Thymus (tissue), 11 donors: ENCODE data around the gene FBXW5. TPM values are rescaled to one million over a fixed set of nuclear protein-coding genes. Genes with fewer than 3 reads are reported as not detected.

Experiments
- DNase-seq, 9 donors: peaks; one replicate each; pipeline ENCODE4 v3.0.0-alpha.2; 2013; ENCODE audit warnings: low spot score in 9 of 9, low read depth in 6 of 9, missing footprints in 1 of 9
- H3K27ac ChIP-seq, 2 donors: one replicate each; pipeline ENCODE4 v1.5.1; 2013; ENCODE audit warnings: control low read depth in 1 of 2, low read depth in 1 of 2, low read length in 1 of 2, mild to moderate bottlenecking in 1 of 2, moderate library complexity in 1 of 2
- H3K27me3 ChIP-seq, 2 donors: one replicate each; pipeline ENCODE4 v1.5.1; 2013; ENCODE audit warnings: low read length in 1 of 2; ENCODE audit not compliant: control insufficient read depth in 2 of 2, insufficient read depth in 1 of 2
- H3K36me3 ChIP-seq, 2 donors: one replicate each; pipeline ENCODE4 v1.5.1; 2013; ENCODE audit warnings: low read length in 1 of 2, mild to moderate bottlenecking in 1 of 2, moderate library complexity in 1 of 2; ENCODE audit not compliant: control insufficient read depth in 2 of 2, insufficient read depth in 2 of 2
- H3K4me1 ChIP-seq, 2 donors: one replicate each; pipeline ENCODE4 v1.5.1; 2013; ENCODE audit warnings: low read length in 2 of 2; ENCODE audit not compliant: control insufficient read depth in 2 of 2, insufficient read depth in 2 of 2
- H3K4me3 ChIP-seq, 2 donors: one replicate each; pipeline ENCODE4 v1.5.1; 2013; ENCODE audit warnings: low read length in 2 of 2, control low read depth in 1 of 2, mild to moderate bottlenecking in 1 of 2
- H3K9me3 ChIP-seq, 2 donors: one replicate each; pipeline ENCODE4 v1.5.1; 2013; ENCODE audit warnings: low read length in 1 of 2, mild to moderate bottlenecking in 1 of 2; ENCODE audit not compliant: control insufficient read depth in 2 of 2, insufficient read depth in 1 of 2
- WGBS: extraction: QIAGEN DNeasy Blood & Tissue Kit; methylation state at CpG from one replicate; pipeline ENCODE4 v1.1.7; 2013; 5-methylcytosine and 5-hydroxymethylcytosine counted together
- polyA plus RNA-seq: library from polyadenylated mRNA; stranded (reverse); fragments of 200-250 nt; gene quantifications from one replicate; pipeline ENCODE4 v1.2.3, GENCODE V29; 2013
- total RNA-seq: library from RNA; stranded (reverse); fragments of 120-200 nt; gene quantifications from one replicate; pipeline ENCODE4 v1.2.4, GENCODE V29; 2013
- donor health status: healthy.

Gene FBXW5
- total and polyA plus RNA-seq, 2 donors = 101 to 162 TPM

DNA sequence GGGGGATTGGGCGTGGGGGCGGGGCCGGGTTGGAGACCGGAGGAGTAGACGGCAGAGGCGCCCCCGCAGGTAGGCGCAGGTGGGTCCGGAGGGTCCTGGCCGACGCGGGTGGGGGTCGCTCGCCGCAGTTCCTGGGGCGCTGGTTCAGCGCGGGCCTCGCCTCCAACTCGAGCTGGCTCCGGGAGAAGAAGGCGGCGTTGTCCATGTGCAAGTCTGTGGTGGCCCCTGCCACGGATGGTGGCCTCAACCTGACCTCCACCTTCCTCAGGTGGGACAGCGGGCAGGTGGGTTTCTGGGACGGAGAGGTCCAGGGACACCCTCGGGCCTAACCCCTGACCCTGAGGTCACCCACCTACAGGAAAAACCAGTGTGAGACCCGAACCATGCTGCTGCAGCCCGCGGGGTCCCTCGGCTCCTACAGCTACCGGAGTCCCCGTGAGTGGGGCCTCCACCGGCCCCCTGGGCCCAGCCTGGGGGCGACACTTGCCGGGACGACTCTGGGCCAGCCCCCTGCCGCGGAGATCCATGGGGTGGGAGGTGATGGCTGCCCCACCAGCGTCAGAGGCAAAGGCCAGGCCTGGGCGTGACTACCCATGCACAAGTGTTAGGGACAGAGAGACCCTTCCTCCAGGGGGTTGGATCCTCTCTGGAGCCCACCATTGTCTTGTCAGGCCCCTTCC, 34.5 kb upstream of the FBXW5 start:
- H3K4me1 ChIP-seq = peaks cover 3 to 6% of the 10 kb centered on the region in 2 donors
- no peaks in the 10 kb centered on the region for H3K36me3 ChIP-seq
- no peak overlapping the region for H3K27ac ChIP-seq
- H3K4me3 ChIP-seq = no peak overlapping the region
- DNase-seq = no peak
- H3K9me3 ChIP-seq = no peaks in the 10 kb centered on the region
- WGBS = 60% methylated on average over 41 of the region's 41 CpGs
- H3K27me3 ChIP-seq = peaks cover 16 to 93% of the 10 kb centered on the region in 2 donors

DNA sequence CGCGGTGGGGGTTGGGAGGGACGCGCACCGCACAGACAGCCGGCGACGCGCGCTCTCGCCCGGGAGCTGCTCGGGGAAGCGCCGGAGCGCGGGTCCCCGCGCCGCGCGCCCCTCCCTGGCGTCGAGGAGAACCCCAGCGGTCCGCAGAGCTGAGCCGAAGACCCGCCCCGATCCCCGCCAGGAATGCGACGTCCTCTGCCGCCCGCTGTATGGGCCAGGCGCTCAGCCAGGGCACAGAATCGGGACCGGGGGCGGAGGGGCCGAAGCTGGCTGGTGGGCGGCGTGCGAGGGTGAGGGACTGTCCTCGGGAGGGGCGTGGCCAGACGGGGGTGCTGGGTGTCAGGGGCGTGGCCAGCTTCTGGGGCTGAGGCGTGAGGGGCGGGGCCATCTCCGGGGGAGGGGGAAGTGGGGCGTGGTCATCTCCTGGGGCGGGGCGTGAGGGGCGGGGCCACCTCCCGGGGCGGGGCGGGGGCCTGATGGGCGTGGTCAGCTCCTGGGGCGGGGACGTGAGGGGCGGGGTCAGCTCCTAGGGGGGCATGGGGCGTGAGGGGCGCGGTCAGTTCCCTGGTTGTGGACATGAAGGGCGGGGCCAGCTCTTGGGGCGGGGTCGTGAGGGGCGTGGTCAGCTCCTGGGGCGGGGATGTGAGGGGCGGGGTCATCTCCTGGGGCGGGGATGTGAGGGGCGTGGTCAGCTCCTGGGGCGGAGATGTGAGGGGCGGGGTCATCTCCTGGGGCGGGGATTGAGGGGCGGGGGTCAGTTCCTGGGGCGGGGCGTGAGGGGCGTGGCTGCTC, 33.7 kb upstream of the FBXW5 start:
- WGBS = 7% methylated on average over 77 of the region's 78 CpGs
- Histone ChIP-seq H3K27me3 (peaks cover 9 to 88% of the 10 kb centered on the region in 2 donors), H3K27ac (no peak overlapping the region)

DNA sequence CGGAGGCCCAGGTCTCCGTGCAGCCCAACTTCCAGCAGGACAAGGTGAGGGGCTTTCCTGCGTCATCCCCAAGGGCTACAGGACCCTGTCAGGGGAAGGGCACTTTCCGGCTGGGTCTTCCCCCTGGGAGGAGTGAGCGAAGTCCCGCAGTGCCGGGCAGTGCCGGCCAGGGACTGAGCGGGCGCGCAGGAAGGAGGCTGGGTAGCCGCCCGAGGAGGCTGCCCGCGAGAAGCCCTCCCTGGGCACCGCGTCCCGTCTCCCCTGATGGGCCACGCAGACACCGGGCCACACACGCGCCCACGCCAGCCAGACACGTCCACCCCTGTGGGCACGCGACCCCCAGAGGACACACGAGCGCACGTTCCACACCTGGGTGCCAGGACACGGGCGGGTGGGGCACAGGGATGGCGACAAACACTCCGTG, 33.1 kb upstream of the FBXW5 start:
- H3K9me3 ChIP-seq = no peaks in the 10 kb centered on the region
- H3K36me3 ChIP-seq = no peaks in the 10 kb centered on the region
- 57% methylated on average over 33 of the region's 33 CpGs for WGBS
- peak overlapping the region; percentile 3 to 40 for H3K4me3 ChIP-seq
- no peak overlapping the region for H3K27ac ChIP-seq
- H3K27me3 ChIP-seq = peaks cover 9 to 82% of the 10 kb centered on the region in 2 donors
- DNase-seq = no peak
- peaks cover 3 to 6% of the 10 kb centered on the region in 2 donors for H3K4me1 ChIP-seq

More for the DNA sequence above, 33.7 kb upstream of the FBXW5 start:
- H3K4me3 ChIP-seq = peak overlapping the region; percentile 3 to 40
- DNase-seq = no peak
- H3K4me1 ChIP-seq = peaks cover 3 to 6% of the 10 kb centered on the region in 2 donors
- no peaks in the 10 kb centered on the region for H3K9me3 ChIP-seq
- no peaks in the 10 kb centered on the region for H3K36me3 ChIP-seq

DNA sequence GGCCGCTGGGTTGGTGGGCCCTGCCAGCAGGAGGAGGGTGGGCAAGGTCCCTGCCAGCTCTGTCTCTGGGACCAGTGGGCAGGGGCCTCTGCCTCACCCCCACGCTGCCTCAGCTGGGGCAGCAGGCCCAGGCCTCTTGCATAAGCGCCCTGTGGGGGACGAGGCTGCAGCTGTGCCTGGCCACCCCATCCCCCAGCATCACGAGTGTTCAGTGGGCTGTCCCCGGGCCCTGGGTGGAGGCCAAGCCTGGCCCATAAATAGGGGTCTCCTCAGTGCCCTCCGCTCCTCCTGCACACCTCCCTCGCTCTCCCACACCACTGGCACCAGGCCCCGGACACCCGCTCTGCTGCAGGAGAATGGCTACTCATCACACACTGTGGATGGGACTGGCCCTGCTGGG, 32.7 kb upstream of the FBXW5 start, which contains the start of gene PTGDS:
Gene PTGDS (plus strand): TSS at position 282 of the 400 bp plus-strand sequence. CDS start 75 bp downstream, at position 357.
- Histone ChIP-seq H3K4me1 (peaks cover 3 to 6% of the 10 kb centered on the region in 2 donors), H3K9me3 (no peaks in the 10 kb centered on the region), H3K27me3 (peaks cover 9 to 78% of the 10 kb centered on the region in 2 donors), H3K36me3 (no peaks in the 10 kb centered on the region), H3K27ac (peak within 1 kb of the TSS in 1 of 2 donors; percentile 9), H3K4me3 (peak within 1 kb of the TSS; percentile 3 to 40)
- 92% methylated on average over 10 of the region's 10 CpGs for WGBS
- DNase-seq = no peak

DNA sequence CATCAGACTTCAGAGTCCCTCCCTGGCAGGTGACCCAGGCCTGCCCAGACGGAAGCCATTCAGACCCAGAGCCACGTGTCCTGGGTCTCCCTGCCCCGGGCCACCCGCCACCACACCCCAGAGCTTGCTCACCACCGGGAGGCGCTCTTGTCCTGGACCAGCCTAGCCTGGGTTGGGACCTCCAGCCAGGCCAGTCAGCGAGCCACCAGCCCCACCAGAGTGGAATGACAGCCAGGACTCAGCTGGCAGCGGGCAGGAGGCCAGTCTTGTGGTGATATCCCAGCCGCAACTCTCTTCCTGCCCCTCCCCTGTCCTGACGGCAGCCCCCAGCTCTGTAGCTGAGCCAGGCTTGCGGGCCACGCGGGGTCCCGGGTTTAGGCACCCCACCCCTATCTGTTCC, 31.1 kb upstream of the FBXW5 start:
- no peaks in the 10 kb centered on the region for H3K9me3 ChIP-seq
- WGBS = 20% methylated on average over 14 of the region's 14 CpGs
- no peak overlapping the region for H3K4me3 ChIP-seq
- no peak for DNase-seq
- H3K36me3 ChIP-seq = no peaks in the 10 kb centered on the region
- peaks cover 11 to 63% of the 10 kb centered on the region in 2 donors for H3K27me3 ChIP-seq
- peaks cover 3 to 11% of the 10 kb centered on the region in 2 donors for H3K4me1 ChIP-seq
- no peak overlapping the region for H3K27ac ChIP-seq

DNA sequence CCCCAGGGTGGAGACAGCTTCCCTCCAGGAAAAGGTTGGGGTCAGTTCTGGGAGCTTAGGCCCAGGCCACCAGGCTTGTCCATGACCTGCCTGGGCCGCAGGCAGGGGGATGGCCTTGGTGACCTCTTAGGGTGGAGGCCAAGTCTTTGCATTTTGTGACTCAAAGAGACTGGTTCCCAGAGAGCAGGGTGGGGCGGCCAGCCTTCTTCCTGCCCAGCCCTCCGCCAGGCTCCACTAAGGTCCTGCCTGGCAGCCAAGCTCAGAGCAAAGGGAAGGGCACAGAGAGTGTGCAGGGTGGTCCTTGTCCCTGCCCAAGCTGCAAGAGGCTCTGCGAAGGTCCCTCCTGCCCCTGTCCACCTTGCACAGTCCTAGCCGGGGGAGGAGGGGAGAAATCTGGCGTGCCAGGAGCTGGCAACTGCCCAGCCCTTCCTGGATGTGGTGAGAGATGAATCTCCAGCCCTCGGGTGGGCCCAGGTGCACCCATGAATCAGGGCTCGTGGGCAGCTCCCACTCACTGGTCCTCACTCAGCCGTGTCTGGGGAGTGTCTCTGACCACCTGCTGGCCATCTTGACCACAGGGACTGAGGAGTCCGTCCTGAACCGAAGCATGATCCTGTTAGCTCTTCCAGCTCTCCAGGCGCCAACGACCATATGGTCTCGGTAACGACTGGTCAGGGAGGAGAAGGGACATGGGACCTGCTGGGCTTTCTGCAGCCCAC, 30.4 kb upstream of the FBXW5 start:
- no peak for DNase-seq
- H3K36me3 ChIP-seq = no peaks in the 10 kb centered on the region
- H3K4me1 ChIP-seq = peaks cover 3 to 17% of the 10 kb centered on the region in 2 donors
- H3K4me3 ChIP-seq = no peak overlapping the region
- no peaks in the 10 kb centered on the region for H3K9me3 ChIP-seq
- 59% methylated on average over 15 of the region's 15 CpGs for WGBS
- H3K27ac ChIP-seq = no peak overlapping the region
- peaks cover 11 to 57% of the 10 kb centered on the region in 2 donors for H3K27me3 ChIP-seq

DNA sequence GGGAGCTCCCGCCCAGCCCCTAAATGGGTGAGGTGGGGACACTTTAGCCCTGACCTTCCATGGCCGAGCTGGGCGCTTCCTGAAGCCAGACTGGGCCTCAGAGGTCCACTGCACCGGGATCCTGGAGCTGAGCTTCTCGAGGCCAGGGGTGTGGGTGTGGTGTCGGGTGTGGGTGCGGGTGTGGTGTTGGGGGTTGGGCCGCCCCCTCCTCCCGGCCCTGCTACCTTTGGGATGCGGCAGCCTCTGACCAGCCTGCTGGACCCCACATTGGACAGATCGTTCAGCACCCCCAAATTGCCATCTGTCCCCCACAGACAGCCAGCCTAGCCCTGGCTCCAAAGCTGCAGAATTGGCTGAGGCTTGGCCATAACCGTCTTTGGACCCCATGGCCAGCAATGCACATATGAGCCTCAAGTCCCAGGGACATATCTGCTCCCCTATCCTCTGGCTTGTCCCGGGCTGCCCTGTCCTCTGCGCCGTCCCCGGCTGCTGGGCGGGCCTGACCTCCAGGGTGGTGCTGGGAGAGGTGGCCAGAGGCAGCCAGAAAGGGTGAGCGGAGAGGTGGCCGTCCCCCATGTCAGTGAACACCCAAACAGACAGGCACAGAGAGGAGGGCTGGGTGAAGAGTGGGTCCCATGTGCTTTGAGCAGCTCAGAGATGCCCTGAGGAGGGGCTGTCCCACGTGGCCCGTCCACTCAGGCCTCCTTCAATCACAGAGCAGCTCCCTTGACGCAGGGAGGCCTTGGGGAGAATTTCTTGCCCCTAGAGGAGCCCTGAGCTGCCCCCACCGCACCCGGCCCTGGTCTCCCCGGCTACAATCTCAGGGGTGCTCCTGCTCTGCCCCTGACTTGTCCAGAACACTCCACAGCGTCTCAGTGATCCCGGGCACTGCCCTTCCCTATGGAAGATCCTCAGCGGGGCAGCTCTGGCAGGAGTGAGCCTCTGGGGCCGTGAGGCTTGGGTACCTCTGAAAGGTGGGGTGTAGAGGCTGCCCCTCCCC, 29.4 kb upstream of the FBXW5 start:
- Histone ChIP-seq H3K27ac (no peak overlapping the region), H3K9me3 (no peaks in the 10 kb centered on the region), H3K27me3 (peaks cover 11 to 46% of the 10 kb centered on the region in 2 donors), H3K36me3 (no peaks in the 10 kb centered on the region), H3K4me1 (peaks cover 3 to 19% of the 10 kb centered on the region in 2 donors), H3K4me3 (no peak overlapping the region)
- WGBS = 96% methylated on average over 29 of the region's 29 CpGs
- DNase-seq = no peak

DNA sequence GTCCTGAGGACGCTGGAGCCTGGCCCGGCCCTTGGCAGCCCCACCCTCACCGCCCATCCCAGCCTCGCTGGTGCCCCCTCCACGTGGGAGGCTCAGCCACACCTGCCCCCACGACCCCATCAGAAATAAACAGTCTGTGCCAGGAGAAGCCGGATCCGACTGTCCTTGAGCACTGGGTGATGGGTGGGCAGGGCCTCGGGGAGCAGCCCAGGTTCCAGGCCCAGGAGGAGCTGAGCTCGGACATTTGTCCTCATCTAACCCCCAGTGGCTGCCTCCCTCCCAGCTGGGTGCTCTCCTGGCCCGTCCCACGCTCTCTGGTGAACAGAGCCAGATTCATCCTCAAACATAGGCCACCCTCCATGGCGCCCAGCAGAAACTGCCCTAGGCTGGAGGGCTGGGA, 28.2 kb upstream of the FBXW5 start:
- Histone ChIP-seq H3K9me3 (no peaks in the 10 kb centered on the region), H3K4me1 (peaks cover 0 to 18% of the 10 kb centered on the region in 2 donors), H3K36me3 (no peaks in the 10 kb centered on the region), H3K4me3 (no peak overlapping the region), H3K27ac (no peak overlapping the region), H3K27me3 (peaks cover 11 to 38% of the 10 kb centered on the region in 2 donors)
- DNase-seq = no peak
- WGBS = 88% methylated on average over 13 of the region's 13 CpGs
